H9 (cell line): ENCODE measurements around the gene EXOC3. TPM values are rescaled to one million over a fixed set of nuclear protein-coding genes. Genes with fewer than 3 reads are reported as not detected.

Experiments
- DNase-seq: peaks from one replicate; pipeline ENCODE4 v3.0.0-alpha.2; 2017
- H2AFZ ChIP-seq: one replicate; pipeline ENCODE4 v1.6.1; 2013; ENCODE audit warnings: mild to moderate bottlenecking, low read length, control low read depth, moderate library complexity
- H2AK5ac ChIP-seq: 2 replicates; pipeline ENCODE4 v1.6.1; 2013; ENCODE audit warnings: low read length, control low read depth, mixed read lengths; ENCODE audit not compliant: insufficient read length
- H2BK120ac ChIP-seq: one replicate; pipeline ENCODE4 v1.6.1; 2013; ENCODE audit warnings: low read depth, mild to moderate bottlenecking, low read length, control low read depth, inconsistent platforms; ENCODE audit not compliant: poor library complexity, severe bottlenecking
- H2BK12ac ChIP-seq: 2 replicates; pipeline ENCODE4 v1.6.1; 2013; ENCODE audit warnings: low read length, control low read depth, mixed read lengths, low read depth; ENCODE audit not compliant: insufficient read length
- H2BK15ac ChIP-seq: 2 replicates; pipeline ENCODE4 v1.6.1; 2013; ENCODE audit warnings: low read depth, low read length, control low read depth
- H2BK20ac ChIP-seq: one replicate; pipeline ENCODE4 v1.6.1; 2013; ENCODE audit warnings: low read depth, mild to moderate bottlenecking, low read length, control low read depth, inconsistent platforms; ENCODE audit not compliant: poor library complexity, severe bottlenecking
- H2BK5ac ChIP-seq: 2 replicates; pipeline ENCODE4 v1.6.1; 2013; ENCODE audit warnings: low read length, control low read depth, mixed read lengths; ENCODE audit not compliant: insufficient read length
- H3K14ac ChIP-seq: 2 replicates; pipeline ENCODE4 v1.6.1; 2013; ENCODE audit warnings: low read length, control low read depth; ENCODE audit not compliant: insufficient read depth
- H3K18ac ChIP-seq: 2 replicates; pipeline ENCODE4 v1.6.1; 2013; ENCODE audit warnings: low read depth, mild to moderate bottlenecking, mixed read lengths, low read length, control low read depth; ENCODE audit not compliant: insufficient read length
- H3K23ac ChIP-seq: 2 replicates; pipeline ENCODE4 v1.6.1; 2013; ENCODE audit warnings: low read length, control low read depth, mixed read lengths, low read depth; ENCODE audit not compliant: insufficient read length
- H3K23me2 ChIP-seq: 2 replicates; pipeline ENCODE4 v1.6.1; 2013; ENCODE audit warnings: low read depth, mild to moderate bottlenecking, mixed read lengths, low read length, control low read depth; ENCODE audit not compliant: insufficient read length, poor library complexity, severe bottlenecking
- H3K27ac ChIP-seq: 2 replicates; pipeline ENCODE4 v1.5.1; 2013; ENCODE audit warnings: low read length, control low read depth, mixed read lengths, low read depth; ENCODE audit not compliant: insufficient read length
- H3K27me3 ChIP-seq: 2 replicates; pipeline ENCODE4 v1.6.1; 2013; ENCODE audit warnings: low read length, control low read depth, inconsistent platforms; ENCODE audit not compliant: insufficient read depth
- H3K4ac ChIP-seq: 2 replicates; pipeline ENCODE4 v1.6.1; 2013; ENCODE audit warnings: low read depth, mild to moderate bottlenecking, control low read depth, inconsistent platforms, low read length, moderate library complexity
- H3K4me1 ChIP-seq: 2 replicates; pipeline ENCODE4 v1.6.1; 2013; ENCODE audit warnings: low read length, control low read depth, inconsistent platforms; ENCODE audit not compliant: insufficient read depth
- H3K4me2 ChIP-seq: 2 replicates; pipeline ENCODE4 v1.6.1; 2013; ENCODE audit warnings: low read length, control low read depth, mixed read lengths; ENCODE audit not compliant: insufficient read length, insufficient read depth
- H3K56ac ChIP-seq: 2 replicates; pipeline ENCODE4 v1.6.1; 2013; ENCODE audit warnings: low read depth, mild to moderate bottlenecking, mixed read lengths, low read length, control low read depth; ENCODE audit not compliant: insufficient read length
- H3K79me1 ChIP-seq: 2 replicates; pipeline ENCODE4 v1.6.1; 2013; ENCODE audit warnings: low read depth, mild to moderate bottlenecking, moderate library complexity, low read length, control low read depth, inconsistent platforms; ENCODE audit not compliant: insufficient read depth, poor library complexity, severe bottlenecking
- H3K79me2 ChIP-seq: 2 replicates; pipeline ENCODE4 v1.6.1; 2013; ENCODE audit warnings: low read length, control low read depth, inconsistent platforms; ENCODE audit not compliant: insufficient read depth
- H3K9ac ChIP-seq: 2 replicates; pipeline ENCODE4 v1.6.1; 2013; ENCODE audit warnings: low read length, control low read depth, mixed read lengths; ENCODE audit not compliant: insufficient read length; ENCODE audit errors: extremely low read depth
- H3K9me3 ChIP-seq: one replicate; pipeline ENCODE4 v1.6.1; 2013; ENCODE audit warnings: low read depth, low read length, inconsistent platforms; ENCODE audit not compliant: control insufficient read depth
- H3T11ph ChIP-seq: one replicate; pipeline ENCODE4 v1.6.1; 2013; ENCODE audit warnings: mild to moderate bottlenecking, low read length, control low read depth, inconsistent platforms
- H4K20me1 ChIP-seq: one replicate; pipeline ENCODE4 v1.6.1; 2013; ENCODE audit not compliant: control insufficient read depth, insufficient read length, insufficient read depth
- H4K5ac ChIP-seq: 2 replicates; pipeline ENCODE4 v1.6.1; 2013; ENCODE audit warnings: low read depth, mild to moderate bottlenecking, mixed read lengths, low read length, control low read depth; ENCODE audit not compliant: insufficient read length
- H4K8ac ChIP-seq: replicated peaks from 2 replicates; pipeline ENCODE4 v1.6.1; 2013; ENCODE audit warnings: low read length, control low read depth, mixed read lengths, low read depth; ENCODE audit not compliant: insufficient read length
- H4K91ac ChIP-seq: 2 replicates; pipeline ENCODE4 v1.6.1; 2013; ENCODE audit warnings: low read depth, mild to moderate bottlenecking, moderate library complexity, mixed read lengths, low read length, control low read depth; ENCODE audit not compliant: insufficient read length
- H3K27ac Mint-ChIP-seq, 3 experiments: 2 replicates in 2 of 3; 3 replicates in 1 of 3; pipeline ENCODE4 v1.8.0; 2020 to 2021; ENCODE audit warnings: mixed read lengths in 3 of 3, mild to moderate bottlenecking in 1 of 3, moderate library complexity in 1 of 3
- H3K27me3 Mint-ChIP-seq: 2 replicates; pipeline ENCODE4 v1.8.0; 2021; ENCODE audit warnings: low read depth, mild to moderate bottlenecking, moderate library complexity, mixed read lengths
- H3K36me3 Mint-ChIP-seq, 3 experiments: 2 replicates in 2 of 3; 3 replicates in 1 of 3; pipeline ENCODE4 v1.8.0; 2020 to 2021; ENCODE audit warnings: low read depth in 3 of 3, mixed read lengths in 3 of 3; ENCODE audit not compliant: insufficient read depth in 1 of 3
- H3K4me1 Mint-ChIP-seq, 2 experiments: 2 replicates each; pipeline ENCODE4 v1.8.0; 2020; ENCODE audit warnings: mixed read lengths in 2 of 2
- H3K4me3 Mint-ChIP-seq, 2 experiments: 2 replicates in 1 of 2; 3 replicates in 1 of 2; pipeline ENCODE4 v1.8.0; 2020 to 2021; ENCODE audit warnings: mild to moderate bottlenecking in 2 of 2, mixed read lengths in 2 of 2, moderate library complexity in 1 of 2
- H3K9me3 Mint-ChIP-seq, 2 experiments: 2 replicates in 1 of 2; 3 replicates in 1 of 2; pipeline ENCODE4 v1.8.0; 2020; ENCODE audit warnings: mild to moderate bottlenecking in 2 of 2, mixed read lengths in 2 of 2, moderate library complexity in 1 of 2
- CTCF ChIP-seq: fragments of 200-600 bp; sonication (generic); conservative IDR thresholded peaks from 3 replicates; pipeline ENCODE4 v1.8.0; 2021; ENCODE audit warnings: antibody characterized with exemption, mild to moderate bottlenecking
- WGBS: extraction: QIAGEN DNeasy Blood & Tissue Kit; methylation state at CpG from one replicate; pipeline ENCODE4 v1.1.7; 2013; ENCODE audit warnings: missing lambda C conversion rate, low lambda C conversion rate, mixed read lengths; ENCODE audit not compliant: insufficient read length; ENCODE audit errors: extremely low coverage; 5-methylcytosine and 5-hydroxymethylcytosine counted together
- total RNA-seq: library from RNA; stranded (reverse); gene quantifications from 2 replicates; pipeline ENCODE4 v1.2.1, GENCODE V29; 2021

EXOC3 gene
- total RNA-seq, 1 experiment from 2014 or later = 36.7 TPM

- H2AFZ ChIP-seq = no peak overlapping the region
- no peak overlapping the region for H3K4me2 ChIP-seq
- Mint-ChIP-seq H3K27me3 (peaks cover 61% of the 10 kb centered on the region), H3K36me3 (no peaks in the 10 kb centered on the region; a peak in 1 of 7 replicates), H3K9me3 (no peaks in the 10 kb centered on the region; a peak in 2 of 5 replicates), H3K4me1 (peaks cover 9 to 21% of the 10 kb centered on the region in 2 experiments), H3K27ac (no peak overlapping the region), H3K4me3 (no peak overlapping the region)
- peaks cover 39% of the 10 kb centered on the region; the same call in 1 of the 2 replicates for H3K27me3 ChIP-seq
- no peak overlapping the region for H3T11ph ChIP-seq
- no peak overlapping the region for H2BK5ac ChIP-seq
- DNase-seq = no peak
- H4K91ac ChIP-seq = no peak overlapping the region
- TF ChIP-seq CTCF = no peak
- no peak overlapping the region for H2BK120ac ChIP-seq
- H3K4ac ChIP-seq = no peak overlapping the region
- no peak overlapping the region for H2AK5ac ChIP-seq
- no peaks in the 10 kb centered on the region for H3K23me2 ChIP-seq
- no peaks in the 10 kb centered on the region for H3K9me3 ChIP-seq
- H2BK12ac ChIP-seq = no peak overlapping the region
- H3K79me1 ChIP-seq = no peaks in the 10 kb centered on the region
- no peak overlapping the region for H3K27ac ChIP-seq
- no peaks in the 10 kb centered on the region; the same call in 1 of the 2 replicates for H3K4me1 ChIP-seq
- no peak overlapping the region for H2BK20ac ChIP-seq
- H3K23ac ChIP-seq = no peak overlapping the region
- no CpG with 5 or more reads among the region's 13 CpGs for WGBS
- H3K9ac ChIP-seq = no peak overlapping the region
- no peaks in the 10 kb centered on the region for H3K79me2 ChIP-seq
- H3K14ac ChIP-seq = no peak overlapping the region
- peak overlapping the region; percentile 35 for H3K18ac ChIP-seq
- H4K20me1 ChIP-seq = no peaks in the 10 kb centered on the region
- no peak overlapping the region for H3K56ac ChIP-seq
- no peak overlapping the region for H4K5ac ChIP-seq
- H2BK15ac ChIP-seq = no peak overlapping the region
- no peak overlapping the region for H4K8ac ChIP-seq
These were observed 50.8 kb downstream of the EXOC3 start for GRCh38 chr5:493758-494157.
